NOMO-1 (cell line): Measurements from ENCODE around the gene PGD.
"Not testable (repeated sequence)": the region's sequence is repeated elsewhere in the genome, so short reads cannot be mapped to it uniquely, and the experiment has no call there.

Experiments used
- DNase-seq, 2 experiments: peaks; one replicate each; lab custom pipeline; 2025; ENCODE audit not compliant: unreplicated experiment in 2 of 2; lab: John Stamatoyannopoulos, UW

The PGD gene

DNA sequence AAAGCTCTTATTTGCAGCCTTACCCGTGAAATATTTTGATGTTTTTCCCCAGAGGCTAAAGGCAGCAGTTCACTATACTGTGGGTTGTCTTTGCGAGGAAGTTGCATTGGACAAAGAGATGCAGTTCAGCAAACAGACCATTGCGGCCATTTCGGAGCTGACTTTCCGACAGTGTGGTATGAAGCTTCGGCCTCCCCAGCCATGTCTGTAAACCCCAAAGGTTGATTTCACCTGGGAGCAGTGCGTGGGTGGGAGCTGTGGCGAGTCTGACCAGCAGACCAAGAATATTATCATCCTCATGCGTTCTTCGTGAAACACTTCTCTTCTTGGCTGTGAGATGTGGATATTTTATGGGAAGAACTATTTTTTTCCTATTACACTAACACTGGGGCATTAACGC lies 34.9 kb downstream of the PGD start:
- DNase-seq = no peak

- DNase-seq = no peak
Observed at GRCh38 chr1:10434590-10434989, 35.7 kb downstream of the PGD start.

DNA sequence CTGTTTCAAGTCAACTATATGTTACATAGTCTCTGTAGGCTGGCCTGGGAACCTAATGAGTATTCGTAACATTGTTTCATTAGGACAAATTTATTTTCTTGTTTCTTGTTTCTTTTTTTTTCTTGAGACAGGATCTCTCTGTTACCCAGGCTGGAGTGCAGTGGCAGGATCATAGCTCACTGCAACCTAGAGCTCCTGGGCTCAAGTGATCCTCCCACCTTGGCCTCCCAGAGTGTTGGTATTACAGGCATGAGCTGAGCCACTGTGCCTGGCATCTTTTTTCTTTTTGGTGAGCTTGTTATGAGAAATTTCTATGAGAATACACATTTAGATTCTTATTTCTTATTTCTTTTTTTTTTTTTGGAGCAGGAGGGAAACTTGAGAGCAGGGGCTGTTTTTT lies 38.2 kb downstream of the PGD start:
- no peak for DNase-seq

GRCh38 chr1:10438677-10439163 lies 39.9 kb downstream of the PGD start:
- no peak for DNase-seq

DNA sequence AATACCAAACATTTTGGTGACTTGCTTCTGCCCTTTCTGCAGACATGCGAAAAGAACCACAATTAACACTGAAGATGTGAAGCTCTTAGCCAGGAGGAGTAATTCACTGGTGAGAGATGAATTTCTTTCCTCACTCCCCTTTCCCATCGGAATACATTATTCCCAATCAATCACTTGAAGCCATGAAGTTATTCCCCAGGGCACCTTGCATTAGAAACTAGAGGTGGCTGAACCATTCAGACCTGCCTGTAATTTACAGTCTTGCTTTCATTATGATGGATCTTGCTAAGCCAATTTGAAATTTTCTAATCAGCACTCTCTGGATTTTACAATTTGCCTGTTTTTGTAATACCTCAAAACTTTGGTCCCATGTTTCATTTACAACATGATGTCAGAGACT lies 41.4 kb downstream of the PGD start:
- DNase-seq = no peak

GRCh38 chr1:10440794-10441193 lies 41.9 kb downstream of the PGD start:
- DNase-seq = no peak

- DNase-seq = no peak
Observed at GRCh38 chr1:10444248-10444647, 45.4 kb downstream of the PGD start.

DNA sequence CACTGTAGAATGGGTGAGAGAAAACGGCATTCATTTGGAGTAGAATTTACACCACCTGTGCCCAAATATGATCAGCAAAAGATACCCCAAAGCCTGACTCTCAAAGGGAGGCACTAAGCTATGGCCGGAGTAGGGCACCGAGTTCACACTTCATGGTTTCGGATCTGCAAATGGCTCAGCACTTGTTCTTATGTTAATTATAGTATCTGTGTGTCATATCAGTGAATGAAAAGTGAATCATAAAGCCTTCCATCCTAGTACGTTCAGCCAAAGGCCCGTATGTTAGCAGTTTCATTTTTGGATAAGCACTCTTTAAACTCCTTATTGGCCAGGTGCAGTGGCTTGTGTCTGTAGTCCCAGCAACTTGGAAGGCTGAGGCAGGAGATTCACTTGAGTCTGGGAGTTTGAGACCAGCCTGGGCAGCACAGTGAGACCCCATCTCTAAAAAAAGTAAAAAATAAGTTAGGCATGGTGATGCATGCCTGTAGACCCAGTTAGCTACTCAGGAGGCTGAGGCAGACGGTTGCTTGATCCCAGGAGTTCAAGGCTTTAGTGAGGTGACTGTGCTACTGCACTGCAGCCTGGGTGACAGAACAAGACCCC lies 46.0 kb downstream of the PGD start:
- no peak for DNase-seq

GRCh38 chr1:10446790-10447422 lies 48.0 kb downstream of the PGD start:
- no peak for DNase-seq

GRCh38 chr1:10449751-10450150 lies 50.9 kb downstream of the PGD start, which contains the start of gene CORT:
Gene CORT (plus strand): TSS chr1:10450031. CDS start chr1:10450224, 193 bp downstream.
- no peak for DNase-seq

DNA sequence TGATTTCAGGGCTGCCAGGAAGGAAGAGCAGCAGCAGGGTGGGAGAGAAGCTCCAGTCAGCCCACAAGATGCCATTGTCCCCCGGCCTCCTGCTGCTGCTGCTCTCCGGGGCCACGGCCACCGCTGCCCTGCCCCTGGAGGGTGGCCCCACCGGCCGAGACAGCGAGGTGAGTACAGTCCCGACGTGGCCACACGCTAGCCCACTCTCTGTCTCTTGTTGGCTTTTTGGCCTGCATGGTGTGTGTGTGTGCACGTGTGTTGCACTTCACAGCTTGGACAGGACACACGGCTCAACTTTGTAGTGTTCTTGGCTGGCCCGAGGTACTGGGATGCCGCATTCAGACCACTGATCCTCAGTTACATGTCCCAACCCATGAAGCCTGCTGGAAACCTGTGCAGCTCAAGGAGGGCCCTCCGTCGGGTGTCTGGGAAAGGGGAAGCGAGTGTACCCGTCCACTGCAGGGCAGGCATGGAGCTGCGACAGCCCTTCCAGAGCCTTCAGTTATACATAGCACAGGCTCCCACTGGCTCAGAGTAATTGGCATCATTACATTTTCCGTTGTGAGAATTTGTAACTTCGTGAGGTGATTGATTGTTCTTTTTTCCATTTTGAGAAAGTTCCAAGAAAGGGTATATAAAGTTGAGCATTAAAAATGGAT lies 51.4 kb downstream of the PGD start:
- no peak for DNase-seq

DNA sequence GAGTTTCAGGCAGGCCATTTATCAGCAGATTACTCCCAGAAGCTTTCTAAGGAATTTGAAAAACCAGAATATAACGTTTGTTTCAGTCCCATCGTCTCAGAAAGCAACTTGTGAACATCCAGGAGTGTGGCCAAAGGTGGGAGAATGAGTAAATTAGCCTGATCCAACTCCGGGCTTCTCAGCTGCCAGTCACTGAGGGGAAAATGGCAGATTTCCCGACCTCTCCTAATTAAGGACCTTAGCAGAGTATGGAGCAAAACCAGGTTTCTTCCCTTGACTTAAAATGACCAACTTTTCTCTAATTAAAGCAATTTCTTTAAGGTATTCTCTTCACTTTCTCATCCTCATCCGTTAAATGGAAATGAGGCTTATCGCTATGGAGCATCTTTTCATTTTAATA lies 52.0 kb downstream of the PGD start:
- no peak for DNase-seq

GRCh38 chr1:10451287-10451686 lies 52.4 kb downstream of the PGD start:
- DNase-seq = no peak

- DNase-seq = no peak
Observed at GRCh38 chr1:10456048-10456447, 57.2 kb downstream of the PGD start.

DNA sequence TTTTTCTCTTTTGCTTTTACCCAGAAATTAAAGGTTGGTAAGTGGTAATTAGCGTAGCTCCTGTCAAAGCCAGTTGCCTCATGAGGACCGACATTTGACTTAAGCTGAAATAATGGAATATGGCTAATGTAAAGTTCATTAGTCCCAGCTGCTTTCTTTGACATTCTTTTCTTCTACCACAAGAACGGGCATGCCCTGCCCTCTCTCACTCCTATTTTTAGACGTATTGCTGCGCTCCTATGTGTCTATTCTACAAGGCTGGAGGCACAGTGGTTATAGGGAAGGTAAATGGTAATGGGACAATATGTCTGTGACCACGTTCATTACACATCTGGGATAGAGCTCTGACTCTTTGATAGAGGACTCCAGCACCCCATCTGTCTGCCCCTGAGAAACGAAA lies 57.8 kb downstream of the PGD start:
- no peak for DNase-seq

- not testable (repeated sequence) for DNase-seq
Observed at GRCh38 chr1:10457462-10457861, 58.6 kb downstream of the PGD start.

DNA sequence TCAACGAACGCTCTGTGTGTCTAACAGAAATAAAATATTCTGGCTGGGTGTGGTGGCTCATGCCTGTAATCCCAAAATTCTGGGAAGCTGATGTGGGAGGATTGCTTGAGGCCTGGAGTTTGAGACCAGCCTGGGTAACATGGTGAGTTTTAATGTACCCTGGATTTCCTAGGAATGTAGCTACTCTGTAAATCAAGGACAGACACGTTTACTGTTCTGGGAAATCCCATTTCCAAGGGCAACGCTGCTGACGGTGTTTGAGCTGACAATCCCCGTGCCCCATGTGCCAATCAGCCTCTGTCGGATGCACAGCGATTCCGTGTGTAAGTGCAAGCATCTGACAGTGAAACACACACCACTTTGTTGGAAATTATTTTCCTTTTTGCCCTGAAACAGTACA lies 59.0 kb downstream of the PGD start:
- no peak for DNase-seq

GRCh38 chr1:10459184-10459583 lies 60.3 kb downstream of the PGD start:
- no peak for DNase-seq

GRCh38 chr1:10467078-10467477 lies 68.2 kb downstream of the PGD start:
- no peak for DNase-seq

GRCh38 chr1:10470043-10470442 lies 71.2 kb downstream of the PGD start:
- no peak for DNase-seq
